OCI-LY7 (cell line): Measurements from ENCODE around the gene HS1BP3.

Experiments
- CTCF ChIP-seq: fragments of 200-600 bp; sonication (generic); conservative IDR thresholded peaks from 2 replicates; pipeline ENCODE4 v1.5.1; 2014; ENCODE audit warnings: mild to moderate bottlenecking, antibody characterized with exemption, low read length, moderate library complexity, mixed read lengths
- EZH2phosphoT487 ChIP-seq: fragments of 200-600 bp; sonication (generic); IDR thresholded peaks from 2 replicates; pipeline ENCODE4 v1.6.1; 2018; ENCODE audit warnings: low read depth, borderline replicate concordance, mild to moderate bottlenecking, mixed run types, antibody characterized with exemption, low read length, moderate library complexity, mixed read lengths

- TF ChIP-seq CTCF, result no peak
- no peak for TF ChIP-seq EZH2phosphoT487
These were observed 83.0 kb downstream of the HS1BP3 start for GRCh38 chr2:20567926-20568179.
